Bronchial epithelial cell (primary cell): ENCODE measurements around the gene PRKCE. TPM values are rescaled to one million over a fixed set of nuclear protein-coding genes. Genes with fewer than 3 reads are reported as not detected.

Experiments used
- DNase-seq: peaks from one replicate; pipeline ENCODE4 v3.0.0-alpha.2; 2010; ENCODE audit warnings: low read depth
- FAIRE-seq: peaks from 2 replicates; lab custom pipeline; 2011; peaks lifted over from hg19 to GRCh38; lab: Jason Lieb, UNC
- H3K27me3 ChIP-seq: 2 replicates; pipeline ENCODE4 v1.5.1; 2011; ENCODE audit warnings: low read length; ENCODE audit not compliant: control insufficient read depth, insufficient read depth
- H3K36me3 ChIP-seq: 2 replicates; pipeline ENCODE4 v1.5.1; 2011; ENCODE audit warnings: low read length; ENCODE audit not compliant: control insufficient read depth, insufficient read depth
- H3K4me3 ChIP-seq: 2 replicates; pipeline ENCODE4 v1.5.1; 2011; ENCODE audit warnings: mild to moderate bottlenecking, low read depth, low read length, control low read depth
- CTCF ChIP-seq: IDR thresholded peaks from 2 replicates; pipeline ENCODE4 v1.5.1; 2011; ENCODE audit warnings: mild to moderate bottlenecking, moderate library complexity, low read length, control low read depth, inconsistent platforms; ENCODE audit not compliant: insufficient read depth, severe bottlenecking
- total RNA-seq: library from RNA; depleted of rRNA; stranded (reverse); fragments of >200 nt; gene quantifications from 2 replicates; pipeline ENCODE4 v1.2.1, GENCODE V29; 2014

The PRKCE gene
- total RNA-seq, 1 donor from 2014 or later = 6.3 TPM

DNA sequence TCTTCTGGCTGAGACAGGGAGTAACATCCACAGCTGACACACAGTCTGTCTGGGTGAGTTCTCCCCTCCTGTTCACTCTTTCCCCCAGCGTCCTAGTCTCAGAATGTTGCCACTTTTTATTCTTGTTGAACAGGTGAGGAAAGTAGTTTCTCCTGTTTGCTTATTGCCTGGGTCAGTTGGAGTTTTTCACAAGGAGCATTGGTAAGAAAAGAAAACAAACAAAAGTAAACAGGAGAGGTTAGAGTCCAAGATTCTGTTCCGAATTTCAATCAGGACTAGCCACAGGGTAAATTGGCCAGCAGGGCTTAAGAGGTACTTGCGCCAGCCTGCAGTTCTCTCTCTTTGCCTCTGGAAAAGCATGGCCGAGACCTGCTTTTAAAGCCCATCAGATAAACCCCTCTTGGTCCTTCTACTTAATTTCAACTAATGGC is 390.7 kb downstream of the PRKCE start:
- no peak for FAIRE-seq
- DNase-seq = no peak
- TF ChIP-seq CTCF = no peak

DNA sequence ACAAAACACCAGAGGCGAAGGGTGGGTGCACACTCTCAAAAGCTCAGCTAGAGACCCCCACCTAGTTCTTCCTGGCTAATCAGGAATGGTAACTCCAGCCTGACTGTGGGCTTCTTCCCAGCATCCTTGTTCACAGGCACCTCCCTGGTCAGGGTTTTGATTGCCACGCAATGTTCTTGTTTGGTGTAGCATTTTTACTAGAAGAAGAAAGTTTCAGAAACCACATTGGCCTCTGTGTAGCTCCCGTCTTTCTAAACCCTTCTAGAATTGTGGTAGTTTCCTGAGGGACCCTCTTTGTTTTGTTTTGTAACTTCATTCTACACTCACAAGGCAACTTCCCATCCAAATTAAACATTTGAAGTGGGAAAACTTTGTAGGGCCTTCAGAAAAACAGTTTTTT is 391.2 kb downstream of the PRKCE start:
- Histone ChIP-seq H3K4me3 (no peak overlapping the region), H3K36me3 (no peaks in the 10 kb centered on the region), H3K27me3 (no peaks in the 10 kb centered on the region)
- TF ChIP-seq CTCF = no peak
- DNase-seq (no peak), FAIRE-seq (no peak)

More for the DNA sequence above, 390.7 kb downstream of the PRKCE start:
- Histone ChIP-seq H3K27me3 (no peaks in the 10 kb centered on the region), H3K36me3 (no peaks in the 10 kb centered on the region), H3K4me3 (no peak overlapping the region)

GRCh38 chr2:46045888-46046287 is 394.4 kb downstream of the PRKCE start:
- no peaks in the 10 kb centered on the region for H3K27me3 ChIP-seq
- DNase-seq = no peak
- no peak for FAIRE-seq

GRCh38 chr2:46047290-46047689 is 395.8 kb downstream of the PRKCE start:
- no peaks in the 10 kb centered on the region for H3K36me3 ChIP-seq
- DNase-seq (no peak), FAIRE-seq (no peak)
- no peaks in the 10 kb centered on the region for H3K27me3 ChIP-seq
- no peak overlapping the region for H3K4me3 ChIP-seq
- TF ChIP-seq CTCF = no peak

More at GRCh38 chr2:46045888-46046287, 394.4 kb downstream of the PRKCE start:
- TF ChIP-seq CTCF = no peak
- no peak overlapping the region for H3K4me3 ChIP-seq
- no peaks in the 10 kb centered on the region for H3K36me3 ChIP-seq

DNA sequence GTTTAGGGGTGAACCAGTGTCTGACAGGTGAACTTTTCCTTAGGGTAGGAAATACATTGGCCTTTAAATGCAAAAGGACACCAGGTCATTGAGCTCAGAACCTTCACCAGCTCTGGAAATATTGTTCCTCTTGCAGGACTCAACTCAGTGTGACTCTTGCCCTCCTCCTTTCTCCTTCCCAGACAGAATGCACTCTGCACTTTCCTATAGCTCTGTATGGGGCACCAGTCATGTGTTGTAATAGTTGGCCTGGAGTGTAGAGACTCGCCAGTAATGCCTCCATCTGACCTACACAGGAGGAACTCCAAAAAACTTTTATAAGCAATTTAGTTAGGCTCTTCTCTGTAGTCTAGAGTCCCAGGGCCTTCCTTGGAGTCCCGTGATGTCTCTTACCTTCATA is 397.2 kb downstream of the PRKCE start:
- DNase-seq = no peak
- TF ChIP-seq CTCF = no peak
- Histone ChIP-seq H3K36me3 (no peaks in the 10 kb centered on the region), H3K27me3 (no peaks in the 10 kb centered on the region), H3K4me3 (no peak overlapping the region)
- no peak for FAIRE-seq

- Histone ChIP-seq H3K4me3 (no peak overlapping the region), H3K36me3 (no peaks in the 10 kb centered on the region), H3K27me3 (no peaks in the 10 kb centered on the region)
- TF ChIP-seq CTCF = no peak
- FAIRE-seq (no peak), DNase-seq (peak; percentile 26)
Observed at GRCh38 chr2:46050027-46050426, 398.6 kb downstream of the PRKCE start.
